GM12892 (cell line): ENCODE results near the gene JPH3.
"Not testable (repeated sequence)": the region's sequence is repeated elsewhere in the genome, so short reads cannot be mapped to it uniquely, and the experiment has no call there.

Experiments used
- DNase-seq: peaks from one replicate; pipeline ENCODE4 v3.0.0; 2011; ENCODE audit not compliant: insufficient read length
- FAIRE-seq: peaks from 2 replicates; lab custom pipeline; 2011; peaks lifted over from hg19 to GRCh38; lab: Jason Lieb, UNC
- POLR2A ChIP-seq: IDR thresholded peaks from 2 replicates; pipeline ENCODE4 v1.6.1; 2011; ENCODE audit warnings: low read depth, low read length, control low read depth
- POLR2AphosphoS5 ChIP-seq: IDR thresholded peaks from 2 replicates; pipeline ENCODE4 v1.6.1; 2011; ENCODE audit warnings: low read depth, low read length, control low read depth
- TAF1 ChIP-seq: IDR thresholded peaks from 2 replicates; pipeline ENCODE4 v1.6.1; 2011; ENCODE audit warnings: low read depth, mild to moderate bottlenecking, control low read depth, low read length, borderline replicate concordance

JPH3 gene

DNA sequence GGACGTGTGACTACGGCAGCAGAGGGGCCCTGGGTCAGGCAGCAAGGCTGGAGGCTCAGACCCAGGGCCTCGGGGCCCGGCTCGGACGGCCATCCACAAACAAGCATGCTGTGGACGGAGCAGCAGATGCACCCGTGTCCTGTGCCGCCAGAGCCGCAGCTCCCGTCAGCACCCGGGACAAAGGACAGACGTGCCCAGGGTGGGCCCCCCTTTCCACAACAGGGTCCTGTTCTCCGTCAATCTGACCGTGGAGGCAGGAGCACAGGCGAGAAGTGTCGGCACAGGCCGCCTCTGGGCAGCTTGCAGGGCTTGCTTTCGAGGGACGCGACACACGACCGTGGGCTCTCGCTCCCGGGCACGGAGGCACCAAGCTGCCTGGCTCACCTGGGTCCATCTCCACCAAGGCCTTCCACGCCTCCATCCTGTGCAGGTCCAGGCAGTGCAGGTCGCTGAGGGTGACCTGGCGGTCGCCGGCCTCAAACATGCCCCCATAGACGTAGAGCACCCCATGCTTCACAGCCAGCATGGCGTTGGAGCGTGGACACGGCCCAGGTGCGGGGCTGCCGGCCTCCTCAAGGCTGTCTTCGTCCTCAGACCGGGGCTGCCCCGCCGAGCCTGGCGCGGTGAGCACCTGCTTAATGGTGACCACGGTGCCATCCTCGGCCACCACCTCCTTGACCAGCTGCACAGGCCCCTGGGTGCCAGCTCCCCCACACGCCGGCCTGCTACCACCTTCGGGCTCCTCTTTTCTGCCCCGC, 106.8 kb downstream of the JPH3 start:
- TF ChIP-seq POLR2A (no peak), POLR2AphosphoS5 (no peak), TAF1 (no peak)
- FAIRE-seq (no peak), DNase-seq (no peak)

GRCh38 chr16:87709677-87710076, 107.4 kb downstream of the JPH3 start:
- no peak for TF ChIP-seq POLR2AphosphoS5
- TF ChIP-seq TAF1, result no peak
- no peak for TF ChIP-seq POLR2A
- DNase-seq, result no peak
- no peak for FAIRE-seq

DNA sequence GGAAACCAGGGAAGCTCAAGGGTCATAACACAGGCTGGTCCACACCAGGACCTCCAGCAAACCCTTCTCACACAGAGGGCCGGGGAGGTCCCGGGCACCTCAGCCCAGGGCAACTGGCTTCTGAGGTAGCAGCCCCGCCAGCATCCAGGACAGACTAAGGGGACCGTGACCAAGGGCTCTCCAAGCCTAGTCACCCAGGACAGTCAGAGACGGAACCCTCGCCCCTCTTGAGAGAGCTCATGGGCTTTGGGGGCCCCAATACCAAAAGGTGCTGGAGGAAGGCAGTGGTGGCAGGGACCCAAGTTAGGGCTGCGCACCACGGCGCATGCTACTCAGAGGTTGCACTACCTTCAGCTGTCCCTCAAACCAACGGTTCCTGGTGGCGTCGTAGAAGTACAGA, 108.6 kb downstream of the JPH3 start:
- FAIRE-seq (no peak), DNase-seq (no peak)
- TF ChIP-seq TAF1 (no peak), POLR2AphosphoS5 (no peak), POLR2A (no peak)

GRCh38 chr16:87712184-87712762, 110.0 kb downstream of the JPH3 start:
- TF ChIP-seq POLR2A (no peak), TAF1 (no peak), POLR2AphosphoS5 (no peak)
- FAIRE-seq (no peak), DNase-seq (no peak)

GRCh38 chr16:87713451-87714229, 111.3 kb downstream of the JPH3 start:
- DNase-seq, result no peak
- TF ChIP-seq TAF1 (no peak), POLR2AphosphoS5 (no peak), POLR2A (no peak)
- no peak for FAIRE-seq

GRCh38 chr16:87715231-87715630, 112.9 kb downstream of the JPH3 start:
- DNase-seq (no peak), FAIRE-seq (no peak)
- TF ChIP-seq TAF1 (no peak), POLR2A (no peak), POLR2AphosphoS5 (no peak)

- DNase-seq (no peak), FAIRE-seq (no peak)
These were observed 113.3 kb downstream of the JPH3 start for GRCh38 chr16:87715658-87716057.

GRCh38 chr16:87718831-87719230, 116.5 kb downstream of the JPH3 start:
- DNase-seq, FAIRE-seq: not testable (repeated sequence)

More at GRCh38 chr16:87715658-87716057, 113.3 kb downstream of the JPH3 start:
- TF ChIP-seq TAF1, result no peak
- no peak for TF ChIP-seq POLR2A
- no peak for TF ChIP-seq POLR2AphosphoS5

GRCh38 chr16:87720446-87720845, 118.1 kb downstream of the JPH3 start:
- FAIRE-seq, result no peak
- TF ChIP-seq POLR2AphosphoS5, result no peak
- no peak for TF ChIP-seq POLR2A
- no peak for TF ChIP-seq TAF1

GRCh38 chr16:87721622-87722585, 119.6 kb downstream of the JPH3 start:
- DNase-seq, result no peak
- no peak for TF ChIP-seq POLR2A
- no peak for TF ChIP-seq POLR2AphosphoS5
- no peak for TF ChIP-seq TAF1
- FAIRE-seq, result no peak

More at GRCh38 chr16:87720446-87720845, 118.1 kb downstream of the JPH3 start:
- no peak for DNase-seq

GRCh38 chr16:87722590-87723225, 120.4 kb downstream of the JPH3 start:
- TF ChIP-seq TAF1 (no peak), POLR2AphosphoS5 (no peak), POLR2A (no peak)
- DNase-seq, result no peak
- FAIRE-seq, result no peak
